Bronchial epithelial cell (primary cell): ENCODE measurements around the gene THSD8. TPM values are rescaled to one million over a fixed set of nuclear protein-coding genes. Genes with fewer than 3 reads are reported as not detected.
"Not testable (repeated sequence)": the region's sequence is repeated elsewhere in the genome, so short reads cannot be mapped to it uniquely, and the experiment has no call there.

Experiments used
- DNase-seq: peaks from one replicate; pipeline ENCODE4 v3.0.0-alpha.2; 2010; ENCODE audit warnings: low read depth
- FAIRE-seq: peaks from 2 replicates; lab custom pipeline; 2011; peaks lifted over from hg19 to GRCh38; lab: Jason Lieb, UNC
- H3K27me3 ChIP-seq: 2 replicates; pipeline ENCODE4 v1.5.1; 2011; ENCODE audit warnings: low read length; ENCODE audit not compliant: control insufficient read depth, insufficient read depth
- H3K36me3 ChIP-seq: 2 replicates; pipeline ENCODE4 v1.5.1; 2011; ENCODE audit warnings: low read length; ENCODE audit not compliant: control insufficient read depth, insufficient read depth
- H3K4me3 ChIP-seq: 2 replicates; pipeline ENCODE4 v1.5.1; 2011; ENCODE audit warnings: mild to moderate bottlenecking, low read depth, low read length, control low read depth
- total RNA-seq: library from RNA; depleted of rRNA; stranded (reverse); fragments of >200 nt; gene quantifications from 2 replicates; pipeline ENCODE4 v1.2.1, GENCODE V29; 2014
- TF ChIP-seq, protein P1 (sequence below): IDR thresholded peaks from 2 replicates; pipeline ENCODE4 v1.5.1; 2011; ENCODE audit warnings: mild to moderate bottlenecking, moderate library complexity, low read length, control low read depth, inconsistent platforms; ENCODE audit not compliant: insufficient read depth, severe bottlenecking

THSD8 gene
- total RNA-seq, 1 donor from 2014 or later: not detected

DNA sequence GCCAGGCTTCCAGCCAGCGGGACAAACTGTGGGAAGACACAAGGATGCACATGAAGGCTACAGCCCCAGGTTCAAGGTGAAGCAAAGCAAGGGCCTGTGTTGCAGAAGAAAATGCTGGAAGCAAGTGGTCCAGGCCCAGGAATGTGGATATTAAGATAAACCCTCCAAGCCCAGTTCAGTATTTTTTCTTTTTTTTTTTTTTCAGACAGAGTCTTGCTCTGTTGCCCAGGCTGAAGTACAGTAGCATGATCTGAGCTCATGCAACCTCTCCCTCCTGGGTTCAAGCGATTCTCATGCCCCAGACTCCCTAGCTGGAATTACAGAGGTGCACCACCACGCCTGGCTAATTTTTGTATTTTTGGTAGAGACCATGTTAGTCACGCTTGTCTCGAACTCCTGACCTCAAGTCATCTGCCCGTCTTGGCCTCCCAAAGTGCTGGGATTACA, 4.7 kb upstream of the THSD8 start:
- H3K36me3 ChIP-seq: peaks cover 15% of the 10 kb centered on the region
- TF ChIP-seq, protein P1, sequence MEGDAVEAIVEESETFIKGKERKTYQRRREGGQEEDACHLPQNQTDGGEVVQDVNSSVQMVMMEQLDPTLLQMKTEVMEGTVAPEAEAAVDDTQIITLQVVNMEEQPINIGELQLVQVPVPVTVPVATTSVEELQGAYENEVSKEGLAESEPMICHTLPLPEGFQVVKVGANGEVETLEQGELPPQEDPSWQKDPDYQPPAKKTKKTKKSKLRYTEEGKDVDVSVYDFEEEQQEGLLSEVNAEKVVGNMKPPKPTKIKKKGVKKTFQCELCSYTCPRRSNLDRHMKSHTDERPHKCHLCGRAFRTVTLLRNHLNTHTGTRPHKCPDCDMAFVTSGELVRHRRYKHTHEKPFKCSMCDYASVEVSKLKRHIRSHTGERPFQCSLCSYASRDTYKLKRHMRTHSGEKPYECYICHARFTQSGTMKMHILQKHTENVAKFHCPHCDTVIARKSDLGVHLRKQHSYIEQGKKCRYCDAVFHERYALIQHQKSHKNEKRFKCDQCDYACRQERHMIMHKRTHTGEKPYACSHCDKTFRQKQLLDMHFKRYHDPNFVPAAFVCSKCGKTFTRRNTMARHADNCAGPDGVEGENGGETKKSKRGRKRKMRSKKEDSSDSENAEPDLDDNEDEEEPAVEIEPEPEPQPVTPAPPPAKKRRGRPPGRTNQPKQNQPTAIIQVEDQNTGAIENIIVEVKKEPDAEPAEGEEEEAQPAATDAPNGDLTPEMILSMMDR: no peak
- DNase-seq (no peak), FAIRE-seq (no peak)
- H3K4me3 ChIP-seq: no peak overlapping the region
- no peaks in the 10 kb centered on the region for H3K27me3 ChIP-seq

DNA sequence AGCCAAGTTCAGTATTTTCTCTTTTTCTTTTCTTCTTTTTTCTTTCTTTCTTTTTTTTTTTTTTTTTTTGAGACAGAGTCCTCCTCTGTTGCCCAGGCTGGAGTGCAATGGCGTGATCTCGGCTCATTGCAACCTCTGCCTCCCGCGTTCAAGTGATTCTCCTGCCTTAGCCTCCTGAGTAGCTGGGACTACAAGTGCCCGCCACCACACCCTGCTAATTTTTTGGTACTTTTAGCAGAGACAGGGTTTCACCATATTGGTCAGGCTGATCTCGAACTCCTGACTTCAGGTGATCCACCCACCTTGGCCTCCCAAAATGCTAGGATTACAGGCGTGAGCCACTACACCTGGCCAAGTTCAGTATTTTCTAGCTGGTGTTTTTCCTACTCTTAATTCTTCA, 4.3 kb upstream of the THSD8 start:
- H3K4me3 ChIP-seq, H3K27me3 ChIP-seq, DNase-seq, FAIRE-seq: not testable (repeated sequence)
- H3K36me3 ChIP-seq: peaks cover 12% of the 10 kb centered on the region

DNA sequence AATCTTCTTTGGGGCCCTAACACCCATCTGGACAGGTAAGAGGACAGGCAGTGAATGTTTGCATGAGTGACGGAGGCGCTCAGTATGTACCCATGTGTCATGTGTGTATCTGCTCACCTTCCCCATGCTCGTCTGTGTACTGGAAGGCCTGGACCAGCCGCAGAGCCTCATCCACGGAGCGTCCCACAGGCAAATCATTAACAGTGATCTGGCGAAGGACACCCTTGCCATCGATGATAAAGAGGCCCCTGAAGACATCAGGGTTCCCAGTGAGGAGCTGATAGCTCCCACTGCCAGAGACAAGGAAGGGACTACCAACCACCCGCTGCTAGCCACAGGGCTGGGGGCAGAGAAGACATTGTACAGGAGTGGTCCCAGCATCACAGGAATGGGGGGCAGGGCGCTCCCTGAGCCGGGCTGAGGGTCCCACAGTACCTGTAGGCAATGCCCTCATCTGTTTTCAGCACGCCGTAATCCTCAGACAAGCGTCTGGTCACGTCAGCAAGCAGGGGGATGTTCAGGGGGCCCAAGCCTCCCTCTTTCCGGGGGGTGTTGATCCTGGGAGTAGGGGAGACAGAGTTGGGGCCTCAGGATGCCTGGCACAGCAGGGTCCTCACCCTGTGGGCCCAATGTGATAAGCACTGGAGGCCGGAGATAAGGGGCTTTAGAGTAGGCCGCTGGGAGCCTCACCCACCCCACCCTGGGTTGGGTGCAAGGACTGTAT, 2.0 kb upstream of the THSD8 start:
- no peak overlapping the region for H3K4me3 ChIP-seq
- DNase-seq (no peak), FAIRE-seq (no peak)
- TF ChIP-seq, protein P1: no peak
- peaks cover 11% of the 10 kb centered on the region for H3K36me3 ChIP-seq
- no peaks in the 10 kb centered on the region for H3K27me3 ChIP-seq

DNA sequence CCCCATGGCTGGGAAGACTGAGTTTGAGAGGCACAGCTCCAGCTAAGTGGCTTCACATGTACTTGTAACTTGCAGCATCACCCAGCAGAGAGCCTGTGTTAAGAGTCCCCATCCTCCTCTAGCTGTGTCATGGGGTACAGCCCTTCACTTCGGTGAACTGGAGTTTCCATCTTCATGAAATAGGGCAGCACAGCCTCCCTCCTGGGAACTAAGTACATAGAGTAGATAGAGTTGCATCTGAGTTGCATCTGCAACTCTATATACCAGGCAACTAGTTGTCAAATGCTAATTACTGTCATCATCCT, 1.5 kb upstream of the THSD8 start:
- Histone ChIP-seq H3K36me3 (peaks cover 11% of the 10 kb centered on the region), H3K27me3 (no peaks in the 10 kb centered on the region), H3K4me3 (peak overlapping the region; percentile 74)
- no peak for DNase-seq
- no peak for FAIRE-seq
- TF ChIP-seq, protein P1: no peak

DNA sequence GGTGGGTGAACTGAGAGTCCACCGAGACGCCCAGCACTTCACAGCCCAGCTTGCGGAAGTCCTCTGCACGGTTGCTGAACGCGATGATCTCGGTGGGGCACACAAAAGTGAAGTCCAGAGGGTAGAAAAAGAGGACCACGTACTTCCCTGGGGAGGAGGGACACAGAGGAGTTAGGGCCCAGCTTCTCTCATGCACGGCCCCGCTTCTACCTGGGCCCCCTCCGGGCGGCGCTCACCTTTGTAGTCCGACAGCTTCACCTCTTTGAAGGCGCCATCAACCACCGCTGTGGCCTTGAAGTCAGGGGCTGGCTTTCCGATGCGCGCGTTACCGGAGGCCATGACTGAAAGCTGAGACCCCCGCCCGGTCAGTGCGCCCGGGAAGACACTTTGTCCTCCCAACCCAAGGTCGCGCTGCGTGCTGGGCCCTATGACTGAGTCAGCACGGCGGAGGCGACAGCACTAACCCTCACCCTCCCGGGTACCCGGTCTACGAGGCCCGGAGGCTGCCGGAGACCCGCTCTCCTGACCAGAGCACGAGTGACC, 875 bp upstream of the THSD8 start:
- FAIRE-seq (no peak), DNase-seq (no peak)
- H3K27me3 ChIP-seq: no peaks in the 10 kb centered on the region
- H3K4me3 ChIP-seq: peak overlapping the region; percentile 74
- peaks cover 11% of the 10 kb centered on the region for H3K36me3 ChIP-seq
- TF ChIP-seq, protein P1: no peak

DNA sequence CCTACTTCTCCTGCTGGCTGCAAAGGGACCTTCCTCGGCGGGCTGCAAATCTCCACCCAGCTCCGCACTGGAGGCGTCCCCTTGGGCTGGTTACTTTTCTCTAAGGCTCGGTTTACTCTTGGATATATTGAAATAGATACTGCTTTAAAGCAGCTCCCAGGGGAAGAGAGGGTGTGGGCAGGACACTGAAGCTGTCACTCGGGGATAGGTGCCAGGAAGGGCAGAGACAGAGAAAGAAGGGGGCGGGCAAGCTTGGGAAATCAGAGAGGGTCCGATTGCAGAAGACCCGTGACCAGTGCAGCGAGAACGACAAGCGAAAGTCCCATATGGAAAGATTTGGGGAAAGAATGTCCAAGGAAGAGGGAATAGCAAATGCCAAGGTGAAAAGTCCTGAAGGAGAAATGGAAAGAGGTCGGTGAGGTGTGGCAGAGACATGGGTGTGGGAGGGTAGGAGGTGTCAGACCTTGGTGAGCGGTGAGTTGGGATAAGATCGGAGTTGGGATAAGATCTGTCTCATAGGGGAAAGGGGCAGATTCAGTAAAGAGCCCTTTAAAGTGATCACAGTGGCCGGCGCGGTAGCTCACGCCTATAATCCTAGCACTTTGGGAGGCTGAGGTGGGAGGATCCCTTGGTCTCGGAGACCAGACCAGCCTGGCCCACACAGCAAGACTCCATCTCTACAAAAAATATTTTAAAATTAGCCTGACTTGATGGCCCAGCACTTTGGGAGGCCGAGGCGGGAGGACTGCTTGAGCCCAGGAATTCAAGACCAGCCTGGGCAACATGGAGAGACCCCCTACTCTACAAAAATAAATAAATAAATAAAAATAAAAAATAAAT, 618 bp downstream of the THSD8 start:
- peaks cover 9% of the 10 kb centered on the region for H3K36me3 ChIP-seq
- TF ChIP-seq, protein P1: no peak
- FAIRE-seq: no peak
- H3K27me3 ChIP-seq: no peaks in the 10 kb centered on the region
- H3K4me3 ChIP-seq: peak overlapping the region; percentile 74
- no peak for DNase-seq
